Suprapubic skin (tissue), 4 donors: ENCODE results near the gene CD96. TPM values are rescaled to one million over a fixed set of nuclear protein-coding genes. Genes with fewer than 3 reads are reported as not detected.
"Not testable (repeated sequence)": the region's sequence is repeated elsewhere in the genome, so short reads cannot be mapped to it uniquely, and the experiment has no call there.

ENCODE experiments used
- DNase-seq, 2 donors: peaks; one replicate each; pipeline ENCODE4 v3.0.0-alpha.2; 2019; ENCODE audit warnings: low spot score in 2 of 2
- H3K27ac ChIP-seq: fragments of 200-600 bp; sonication (generic); one replicate; pipeline ENCODE4 v1.5.1; 2019
- H3K27me3 ChIP-seq: fragments of 200-600 bp; sonication (generic); one replicate; pipeline ENCODE4 v1.5.1; 2019
- H3K36me3 ChIP-seq: fragments of 200-600 bp; sonication (generic); one replicate; pipeline ENCODE4 v1.5.1; 2019
- H3K4me1 ChIP-seq: fragments of 200-600 bp; sonication (generic); one replicate; pipeline ENCODE4 v1.5.1; 2019
- H3K4me3 ChIP-seq: fragments of 200-600 bp; sonication (generic); one replicate; pipeline ENCODE4 v1.5.1; 2019; ENCODE audit warnings: mild to moderate bottlenecking
- H3K9me3 ChIP-seq: fragments of 200-600 bp; sonication (generic); one replicate; pipeline ENCODE4 v1.5.1; 2019
- EP300 ChIP-seq: sonication (generic); formaldehyde crosslinking; IDR thresholded peaks from one replicate; pipeline ENCODE4 v1.6.1; 2017; ENCODE audit warnings: antibody characterized with exemption
- POLR2A ChIP-seq, 2 donors: fragments of 450-650 bp; IDR thresholded peaks; one replicate each; pipeline ENCODE4 v1.6.1; 2017; ENCODE audit warnings: antibody characterized with exemption in 2 of 2, mild to moderate bottlenecking in 2 of 2, moderate library complexity in 2 of 2
- POLR2AphosphoS5 ChIP-seq, 3 donors: sonication (generic); formaldehyde crosslinking; IDR thresholded peaks; one replicate each; pipeline ENCODE4 v1.6.1; 2017; ENCODE audit warnings: antibody characterized with exemption in 3 of 3
- WGBS: methylation state at CpG from one replicate; pipeline ENCODE4 v1.1.5; 2018; 5-methylcytosine and 5-hydroxymethylcytosine counted together
- total RNA-seq, 4 donors: library from RNA; depleted of rRNA; stranded (reverse); fragments of >200 nt; gene quantifications; one replicate each; pipeline ENCODE4 v1.1.0, GENCODE V29; 2016
- TF ChIP-seq, protein P1 (sequence below), 2 donors: fragments of 200-600 bp in 1 of 2; fragments of 450-650 bp in 1 of 2; sonication (generic) in 1 of 2; IDR thresholded peaks; one replicate each; pipeline ENCODE4 v1.5.1; 2016 to 2019; ENCODE audit warnings: antibody characterized with exemption in 2 of 2, mild to moderate bottlenecking in 1 of 2, moderate library complexity in 1 of 2

CD96 gene
- total RNA-seq, 4 donors from 2014 or later: 0.49 to 0.56 (median 0.55) TPM; not detected in 1

DNA sequence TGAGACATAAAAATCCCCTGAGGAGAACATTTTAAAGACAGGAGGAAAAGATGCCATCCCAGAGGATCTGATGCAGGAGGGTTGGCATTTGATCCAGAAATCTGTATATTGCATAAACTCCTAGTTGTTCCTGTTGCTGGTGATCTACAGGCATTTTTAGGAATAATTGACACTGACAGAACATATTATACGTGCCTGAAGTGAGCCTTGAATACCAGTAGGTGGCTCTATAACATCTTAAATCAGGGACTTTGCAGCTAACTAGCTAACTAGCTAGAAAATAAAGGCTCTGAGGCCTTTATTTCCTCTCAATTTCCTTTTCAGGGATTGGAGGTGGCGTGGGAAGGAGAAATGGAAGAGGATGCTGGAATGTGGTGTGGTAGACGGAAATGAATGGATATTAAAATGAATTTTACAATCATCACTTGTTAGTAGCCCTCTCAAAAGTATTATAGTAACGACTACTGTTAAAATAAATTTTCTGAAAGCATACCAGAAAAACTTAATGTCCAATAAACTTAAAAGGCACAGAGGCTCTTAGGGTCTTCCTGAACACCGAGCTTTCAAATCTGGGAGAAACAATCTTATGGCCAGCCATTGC lies 127.0 kb downstream of the CD96 start:
- H3K4me3 ChIP-seq: no peak overlapping the region
- H3K36me3 ChIP-seq: no peaks in the 10 kb centered on the region
- TF ChIP-seq POLR2AphosphoS5 (IDR thresholded peaks at IDR 0.05) (no peak), POLR2A (IDR thresholded peaks at IDR 0.05) (no peak), EP300 (no peak)
- TF ChIP-seq, protein P1, sequence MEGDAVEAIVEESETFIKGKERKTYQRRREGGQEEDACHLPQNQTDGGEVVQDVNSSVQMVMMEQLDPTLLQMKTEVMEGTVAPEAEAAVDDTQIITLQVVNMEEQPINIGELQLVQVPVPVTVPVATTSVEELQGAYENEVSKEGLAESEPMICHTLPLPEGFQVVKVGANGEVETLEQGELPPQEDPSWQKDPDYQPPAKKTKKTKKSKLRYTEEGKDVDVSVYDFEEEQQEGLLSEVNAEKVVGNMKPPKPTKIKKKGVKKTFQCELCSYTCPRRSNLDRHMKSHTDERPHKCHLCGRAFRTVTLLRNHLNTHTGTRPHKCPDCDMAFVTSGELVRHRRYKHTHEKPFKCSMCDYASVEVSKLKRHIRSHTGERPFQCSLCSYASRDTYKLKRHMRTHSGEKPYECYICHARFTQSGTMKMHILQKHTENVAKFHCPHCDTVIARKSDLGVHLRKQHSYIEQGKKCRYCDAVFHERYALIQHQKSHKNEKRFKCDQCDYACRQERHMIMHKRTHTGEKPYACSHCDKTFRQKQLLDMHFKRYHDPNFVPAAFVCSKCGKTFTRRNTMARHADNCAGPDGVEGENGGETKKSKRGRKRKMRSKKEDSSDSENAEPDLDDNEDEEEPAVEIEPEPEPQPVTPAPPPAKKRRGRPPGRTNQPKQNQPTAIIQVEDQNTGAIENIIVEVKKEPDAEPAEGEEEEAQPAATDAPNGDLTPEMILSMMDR (IDR thresholded peaks at IDR 0.05): peak; percentile 65 to 71
- no peaks in the 10 kb centered on the region for H3K27me3 ChIP-seq
- DNase-seq: no peak
- H3K27ac ChIP-seq: no peak overlapping the region
- 34% methylated on average over 5 of the region's 5 CpGs for WGBS
- no peaks in the 10 kb centered on the region for H3K9me3 ChIP-seq
- peaks cover 16% of the 10 kb centered on the region for H3K4me1 ChIP-seq

DNA sequence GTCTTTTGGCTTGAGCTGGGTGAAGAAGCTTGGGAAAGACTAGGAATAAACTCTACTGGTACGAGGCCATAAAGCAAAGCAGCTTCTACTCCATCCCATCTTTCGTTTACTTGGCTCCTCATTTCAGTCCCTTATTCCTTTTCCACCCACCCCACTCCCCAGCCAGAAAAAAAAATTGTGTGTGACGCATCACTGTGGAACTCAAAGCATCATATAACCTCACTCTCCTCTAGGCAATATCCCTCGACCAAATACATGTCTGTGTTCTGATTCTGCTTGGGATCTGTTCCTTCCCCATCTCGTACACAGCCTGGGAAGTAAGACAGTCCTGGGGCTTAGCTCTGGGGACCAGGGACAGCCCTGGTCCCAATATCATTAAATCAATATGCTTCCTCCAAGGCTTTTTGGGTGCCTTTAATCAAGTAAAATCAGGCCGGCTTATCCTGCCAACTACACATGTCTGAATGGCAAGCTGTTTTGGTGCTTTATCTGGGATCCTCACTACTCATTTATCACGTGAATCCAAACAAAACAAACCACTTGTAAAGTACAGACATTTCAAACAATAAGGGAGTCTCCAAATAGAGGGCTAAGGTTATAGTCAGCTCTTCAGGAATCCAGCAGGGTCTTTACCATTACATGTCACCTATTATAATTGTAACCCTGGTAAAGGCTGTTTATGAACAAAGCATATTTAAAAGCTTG lies 128.1 kb downstream of the CD96 start:
- TF ChIP-seq POLR2A (IDR thresholded peaks at IDR 0.05): no peak
- no peak for TF ChIP-seq EP300
- TF ChIP-seq POLR2AphosphoS5 (IDR thresholded peaks at IDR 0.05): no peak
- TF ChIP-seq, protein P1 (IDR thresholded peaks at IDR 0.05): no peak
- no peak overlapping the region for H3K27ac ChIP-seq

DNA sequence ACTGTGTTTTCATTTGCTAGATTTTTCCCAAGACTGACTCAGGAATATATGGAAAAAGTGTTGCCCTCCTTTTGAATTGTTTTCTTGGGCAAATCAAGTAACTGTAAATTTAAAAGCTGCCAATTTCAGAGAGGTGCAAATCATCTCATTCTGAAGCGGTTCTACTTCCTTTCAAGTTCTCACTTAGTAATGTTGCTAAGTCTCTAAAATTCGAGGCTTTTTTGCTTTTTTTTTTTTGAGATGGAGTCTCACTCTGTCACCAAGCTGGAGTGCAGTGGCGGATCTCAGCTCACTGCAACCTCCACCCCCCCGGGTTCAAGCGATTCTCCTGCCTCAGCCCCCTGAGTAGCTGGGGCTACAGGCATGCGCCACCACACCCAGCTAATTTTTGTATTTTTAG lies 130.5 kb downstream of the CD96 start:
- H3K36me3 ChIP-seq, DNase-seq, H3K27me3 ChIP-seq, H3K4me3 ChIP-seq, H3K9me3 ChIP-seq, H3K27ac ChIP-seq: not testable (repeated sequence)
- WGBS: 84% methylated on average over 6 of the region's 6 CpGs
- H3K4me1 ChIP-seq: peaks cover 41% of the 10 kb centered on the region

More for the DNA sequence above, 128.1 kb downstream of the CD96 start:
- no peak for DNase-seq
- H3K36me3 ChIP-seq: no peaks in the 10 kb centered on the region
- peaks cover 22% of the 10 kb centered on the region for H3K4me1 ChIP-seq
- H3K27me3 ChIP-seq: no peaks in the 10 kb centered on the region
- H3K4me3 ChIP-seq: no peak overlapping the region
- H3K9me3 ChIP-seq: no peaks in the 10 kb centered on the region
- WGBS: 76% methylated on average over 7 of the region's 7 CpGs

DNA sequence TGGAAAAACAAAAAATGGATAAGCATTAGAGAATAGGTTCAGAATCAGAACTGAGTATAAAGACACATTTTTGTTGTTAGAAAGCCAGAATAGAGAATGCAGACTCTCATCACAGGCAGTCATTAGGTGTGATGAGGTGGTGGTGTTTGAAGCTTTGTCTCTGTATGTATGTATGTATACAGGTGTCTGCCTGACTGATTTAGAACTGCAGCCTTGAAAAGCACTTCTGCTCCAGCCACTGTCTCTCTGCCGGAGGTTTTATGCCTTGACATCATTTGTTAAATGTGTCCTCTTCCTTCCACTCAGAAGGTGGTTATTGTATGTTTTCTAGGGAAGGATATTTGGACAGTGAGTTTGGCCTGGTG lies 133.8 kb downstream of the CD96 start:
- 26% methylated on average over 1 of the region's 1 CpG for WGBS
- no peaks in the 10 kb centered on the region for H3K9me3 ChIP-seq
- TF ChIP-seq, protein P1 (IDR thresholded peaks at IDR 0.05): no peak
- TF ChIP-seq EP300 (no peak), POLR2AphosphoS5 (IDR thresholded peaks at IDR 0.05) (no peak), POLR2A (IDR thresholded peaks at IDR 0.05) (no peak)
- no peaks in the 10 kb centered on the region for H3K36me3 ChIP-seq
- no peak overlapping the region for H3K4me3 ChIP-seq
- H3K4me1 ChIP-seq: peaks cover 30% of the 10 kb centered on the region
- no peak for DNase-seq
- no peaks in the 10 kb centered on the region for H3K27me3 ChIP-seq
- H3K27ac ChIP-seq: no peak overlapping the region

DNA sequence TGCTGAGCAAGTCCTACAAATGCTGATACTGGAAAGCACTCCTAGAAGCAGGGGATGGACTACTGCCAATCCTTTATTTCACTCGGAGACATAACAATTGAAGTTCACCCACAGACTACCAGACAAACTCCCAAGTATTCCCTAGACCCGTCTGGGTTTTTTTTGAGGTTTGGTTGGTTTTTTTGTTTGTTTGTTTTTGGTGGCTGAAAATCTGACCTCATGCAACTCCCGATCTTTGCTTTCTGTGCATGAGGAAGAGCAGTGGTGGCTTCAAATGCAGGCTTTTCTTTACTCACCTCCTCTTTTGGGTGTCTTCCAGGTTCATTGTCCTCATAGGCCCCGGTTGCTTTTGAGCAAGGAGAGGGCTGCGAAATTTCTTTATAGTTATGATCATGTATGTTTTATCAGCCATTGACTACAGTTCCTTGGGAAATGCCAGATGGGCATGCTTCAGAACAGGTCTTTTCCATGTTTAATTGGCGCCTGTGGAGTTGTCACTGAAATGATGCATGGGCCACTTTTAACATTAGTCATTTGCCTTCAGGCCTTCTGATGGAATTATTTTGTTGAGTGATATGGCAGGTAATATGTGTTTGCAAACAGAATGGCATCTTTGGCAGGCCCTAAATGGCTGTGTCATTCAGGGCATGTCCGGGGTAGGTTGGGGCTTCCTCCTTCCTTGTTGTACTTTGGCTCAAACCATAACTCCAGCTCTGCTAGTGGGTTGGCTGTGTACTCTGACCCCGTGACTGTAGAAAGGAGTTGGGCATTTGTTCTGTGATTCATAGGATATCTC lies 134.4 kb downstream of the CD96 start:
- no peaks in the 10 kb centered on the region for H3K36me3 ChIP-seq
- no peak for DNase-seq
- no peak overlapping the region for H3K27ac ChIP-seq
- no peaks in the 10 kb centered on the region for H3K9me3 ChIP-seq
- peaks cover 30% of the 10 kb centered on the region for H3K4me1 ChIP-seq
- TF ChIP-seq EP300 (no peak), POLR2AphosphoS5 (IDR thresholded peaks at IDR 0.05) (no peak), POLR2A (IDR thresholded peaks at IDR 0.05) (no peak)
- TF ChIP-seq, protein P1 (IDR thresholded peaks at IDR 0.05): no peak
- H3K27me3 ChIP-seq: no peaks in the 10 kb centered on the region
- H3K4me3 ChIP-seq: no peak overlapping the region
- WGBS: 38% methylated on average over 8 of the region's 8 CpGs
